A673 (cell line): Measurements from ENCODE around the gene ARHGEF2. TPM values are rescaled to one million over a fixed set of nuclear protein-coding genes. Genes with fewer than 3 reads are reported as not detected.
A peak's percentile ranks its signal among the peaks of the same experiment; 100 is the strongest.

Experiments
- BruUV-seq: library from RNA; stranded (reverse); fragments of 400-500 nt; replicated peaks from 2 replicates; lab custom pipeline; 2021; lab: Mats Ljungman, UMichigan
- CTCF ChIA-PET: fragments of 300-600 bp; sonication (Branson Sonifier 250); formaldehyde crosslinking; loops from one replicate; lab custom pipeline; 2022; ENCODE audit warnings: antibody characterized with exemption; lab: Charles Lee
- POLR2A ChIA-PET: fragments of 300-600 bp; sonication (Branson Sonifier 250); formaldehyde crosslinking; loops from one replicate; lab custom pipeline; 2022; ENCODE audit warnings: antibody characterized with exemption; ENCODE audit not compliant: low non-redundant PET; lab: Charles Lee
- DNase-seq: peaks from one replicate; pipeline ENCODE4 v3.0.0-alpha.2; 2015; ENCODE audit warnings: low spot score
- H3K27ac ChIP-seq: fragments of 200-600 bp; sonication (generic); 2 replicates; pipeline ENCODE4 v1.5.1; 2016; ENCODE audit warnings: mixed run types, low read depth, mild to moderate bottlenecking, mixed read lengths, antibody characterized with exemption, low read length; ENCODE audit not compliant: poor library complexity, severe bottlenecking
- H3K27me3 ChIP-seq: fragments of 200-600 bp; sonication (generic); replicated peaks from 2 replicates; pipeline ENCODE4 v1.6.1; 2017; ENCODE audit warnings: mixed run types, low read depth, mild to moderate bottlenecking, mixed read lengths, antibody characterized with exemption, low read length; ENCODE audit not compliant: insufficient read depth, poor library complexity
- H3K36me3 ChIP-seq: fragments of 200-600 bp; sonication (generic); 2 replicates; pipeline ENCODE4 v1.6.1; 2016; ENCODE audit warnings: mixed run types, mild to moderate bottlenecking, mixed read lengths, antibody characterized with exemption, low read length; ENCODE audit not compliant: insufficient read depth, poor library complexity, severe bottlenecking
- H3K4me1 ChIP-seq: fragments of 200-600 bp; sonication (generic); 2 replicates; pipeline ENCODE4 v1.6.1; 2017; ENCODE audit warnings: mixed run types, mild to moderate bottlenecking, mixed read lengths, antibody characterized with exemption, low read length; ENCODE audit not compliant: insufficient read depth, poor library complexity, severe bottlenecking
- H3K4me3 ChIP-seq: fragments of 200-600 bp; sonication (generic); 2 replicates; pipeline ENCODE4 v1.5.1; 2016; ENCODE audit warnings: low read depth, mixed run types, mild to moderate bottlenecking, mixed read lengths, low read length; ENCODE audit not compliant: poor library complexity, severe bottlenecking
- H3K9me3 ChIP-seq: fragments of 200-600 bp; sonication (generic); 2 replicates; pipeline ENCODE4 v1.6.1; 2016; ENCODE audit warnings: mixed run types, low read depth, mild to moderate bottlenecking, mixed read lengths, antibody characterized with exemption, low read length; ENCODE audit not compliant: poor library complexity, severe bottlenecking
- CTCF ChIP-seq: fragments of 300-800, 200-600 bp; sonication (generic); conservative IDR thresholded peaks from 2 replicates; pipeline ENCODE4 v1.5.1; 2017; ENCODE audit warnings: low read depth, mild to moderate bottlenecking, antibody characterized with exemption, low read length, moderate library complexity, mixed read lengths
- EZH2 ChIP-seq: fragments of 200-600 bp; sonication (generic); IDR thresholded peaks from 2 replicates; pipeline ENCODE4 v1.6.1; 2017; ENCODE audit warnings: borderline replicate concordance, low read depth, mild to moderate bottlenecking, mixed read lengths, antibody characterized with exemption, low read length; ENCODE audit not compliant: poor library complexity, severe bottlenecking
- intact Hi-C: fragments of 100-400 bp; cut with micrococcal nuclease; formaldehyde crosslinking; loops from one replicate; pipeline ENCODE4 v1.10.0; 2022; ENCODE audit not compliant: unreplicated experiment
- total RNA-seq: library from RNA; stranded (reverse); gene quantifications from 2 replicates; pipeline ENCODE4 v1.2.3, GENCODE V29; 2021

Gene ARHGEF2
- total RNA-seq, 1 experiment from 2014 or later, result 148 TPM

- no peaks in the 10 kb centered on the region for H3K9me3 ChIP-seq
- intact Hi-C loops, result no loop called here
- no peaks in the 10 kb centered on the region for H3K36me3 ChIP-seq
- no peaks in the 10 kb centered on the region for H3K27me3 ChIP-seq
- no peak for DNase-seq
- TF ChIP-seq EZH2 (no peak), CTCF (0 out of 2 replicates have a peak, but pooled peaks have one; percentile 19)
- no peak overlapping the region for H3K27ac ChIP-seq
- ChIA-PET POLR2A (no interaction called here), CTCF (no interaction called here)
- no TSS peak for BruUV-seq
- no peaks in the 10 kb centered on the region for H3K4me1 ChIP-seq
- H3K4me3 ChIP-seq, result no peak overlapping the region
Measured at GRCh38 chr1:156001662-156002171, 23.4 kb upstream of the ARHGEF2 start.

DNA sequence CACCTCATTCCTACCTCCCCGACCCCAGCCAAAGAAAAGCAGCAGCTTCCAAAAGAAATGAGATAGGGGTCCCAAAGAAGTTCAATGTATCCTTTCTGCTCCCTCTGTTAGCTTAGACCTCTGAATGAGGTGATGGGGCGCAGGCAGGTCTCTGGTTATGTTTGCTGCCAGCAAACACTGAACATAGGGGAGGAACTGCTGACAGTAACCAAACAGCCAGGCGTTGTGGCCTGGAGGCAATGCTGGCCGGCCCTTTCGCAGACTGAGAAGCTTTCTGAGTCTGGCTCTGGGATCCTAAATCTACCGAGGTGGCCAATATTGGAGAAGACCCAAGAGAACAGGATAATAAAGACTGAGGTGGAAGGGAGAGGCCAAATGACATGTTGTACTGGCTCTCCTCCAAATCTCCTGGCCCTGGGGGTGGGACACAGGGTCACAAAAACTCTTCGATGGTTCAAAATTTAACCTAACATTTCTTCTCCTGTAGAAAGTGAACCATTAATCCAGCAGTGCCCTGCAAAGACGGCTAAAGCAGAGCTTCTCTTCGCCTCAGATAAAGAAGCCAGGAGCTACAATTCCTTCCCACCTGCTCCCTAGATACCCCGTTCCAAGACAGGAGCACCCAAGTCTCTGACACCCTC, 22.8 kb upstream of the ARHGEF2 start:
- CTCF ChIA-PET, result interaction anchor here (1.0 kb wide), 1 partner anchor 12 kb away, joined by 3 read pairs; no protein-coding TSS in a partner anchor
- Histone ChIP-seq H3K36me3 (no peaks in the 10 kb centered on the region), H3K27ac (no peak overlapping the region), H3K4me3 (no peak overlapping the region), H3K9me3 (no peaks in the 10 kb centered on the region), H3K4me1 (no peaks in the 10 kb centered on the region), H3K27me3 (no peaks in the 10 kb centered on the region)
- DNase-seq, result no peak
- POLR2A ChIA-PET, result no interaction called here
- no TSS peak for BruUV-seq
- TF ChIP-seq CTCF, result no peak
- TF ChIP-seq EZH2, result no peak
- intact Hi-C loops, result no loop called here

DNA sequence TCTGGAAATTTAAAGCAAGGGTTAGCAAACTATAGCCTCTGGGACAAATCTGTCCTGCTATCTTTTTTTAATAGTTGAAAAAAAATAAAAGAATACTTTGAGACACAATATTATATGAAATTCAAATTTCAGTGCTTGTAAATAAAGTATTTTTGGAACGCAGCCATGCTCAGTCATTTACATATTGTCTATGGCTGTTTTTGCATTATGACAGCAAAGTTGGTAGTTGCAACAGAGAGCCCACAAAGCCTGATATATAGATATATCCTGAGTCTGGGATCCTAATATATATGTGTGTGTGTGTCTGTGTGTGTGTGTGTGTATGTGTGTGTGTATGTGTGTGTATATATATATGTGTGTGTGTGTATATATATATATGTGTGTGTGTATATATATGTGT, 21.6 kb upstream of the ARHGEF2 start:
- ChIA-PET POLR2A (no interaction called here), CTCF (no interaction called here)
- no peak for DNase-seq
- Histone ChIP-seq H3K27me3 (no peaks in the 10 kb centered on the region), H3K36me3 (no peaks in the 10 kb centered on the region), H3K4me1 (no peaks in the 10 kb centered on the region), H3K4me3 (no peak overlapping the region), H3K9me3 (no peaks in the 10 kb centered on the region), H3K27ac (no peak overlapping the region)
- no TSS peak for BruUV-seq
- intact Hi-C loops, result no loop called here
- TF ChIP-seq CTCF (no peak), EZH2 (no peak)
